IMR-90 (cell line): ENCODE results near the gene MTHFD2.

Experiments used
- CEBPB ChIP-seq: IDR thresholded peaks from 2 replicates; pipeline ENCODE4 v1.6.1; 2012; ENCODE audit warnings: low read depth, low read length, improper control_type of control experiment
- CHD1 ChIP-seq: IDR thresholded peaks from 2 replicates; pipeline ENCODE4 v1.6.1; 2012; ENCODE audit warnings: low read depth, low read length, improper control_type of control experiment
- MAZ ChIP-seq: IDR thresholded peaks from 2 replicates; pipeline ENCODE4 v1.6.1; 2012; ENCODE audit warnings: low read depth, mild to moderate bottlenecking, low read length, improper control_type of control experiment, moderate library complexity, borderline replicate concordance
- POLR2A ChIP-seq: IDR thresholded peaks from 2 replicates; pipeline ENCODE4 v1.6.1; 2012; ENCODE audit warnings: mild to moderate bottlenecking, low read depth, low read length
- RCOR1 ChIP-seq: IDR thresholded peaks from 2 replicates; pipeline ENCODE4 v1.6.1; 2012; ENCODE audit warnings: mild to moderate bottlenecking, low read length, improper control_type of control experiment; ENCODE audit not compliant: insufficient replicate concordance
- TF ChIP-seq, protein P1 (sequence below): conservative IDR thresholded peaks from 2 replicates; pipeline ENCODE4 v1.5.1; 2012; ENCODE audit warnings: mild to moderate bottlenecking, low read depth, low read length, improper control_type of control experiment
- TF ChIP-seq, protein P2 (sequence below): fragments of 150-350 bp; IDR thresholded peaks from 2 replicates; pipeline ENCODE4 v1.6.1; 2017; ENCODE audit warnings: mild to moderate bottlenecking, antibody characterized with exemption, low read length, low read depth

GRCh38 chr2:74223941-74224770 lies 25.7 kb downstream of the MTHFD2 start:
- TF ChIP-seq, protein P1, sequence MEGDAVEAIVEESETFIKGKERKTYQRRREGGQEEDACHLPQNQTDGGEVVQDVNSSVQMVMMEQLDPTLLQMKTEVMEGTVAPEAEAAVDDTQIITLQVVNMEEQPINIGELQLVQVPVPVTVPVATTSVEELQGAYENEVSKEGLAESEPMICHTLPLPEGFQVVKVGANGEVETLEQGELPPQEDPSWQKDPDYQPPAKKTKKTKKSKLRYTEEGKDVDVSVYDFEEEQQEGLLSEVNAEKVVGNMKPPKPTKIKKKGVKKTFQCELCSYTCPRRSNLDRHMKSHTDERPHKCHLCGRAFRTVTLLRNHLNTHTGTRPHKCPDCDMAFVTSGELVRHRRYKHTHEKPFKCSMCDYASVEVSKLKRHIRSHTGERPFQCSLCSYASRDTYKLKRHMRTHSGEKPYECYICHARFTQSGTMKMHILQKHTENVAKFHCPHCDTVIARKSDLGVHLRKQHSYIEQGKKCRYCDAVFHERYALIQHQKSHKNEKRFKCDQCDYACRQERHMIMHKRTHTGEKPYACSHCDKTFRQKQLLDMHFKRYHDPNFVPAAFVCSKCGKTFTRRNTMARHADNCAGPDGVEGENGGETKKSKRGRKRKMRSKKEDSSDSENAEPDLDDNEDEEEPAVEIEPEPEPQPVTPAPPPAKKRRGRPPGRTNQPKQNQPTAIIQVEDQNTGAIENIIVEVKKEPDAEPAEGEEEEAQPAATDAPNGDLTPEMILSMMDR, result no peak
- TF ChIP-seq POLR2A (no peak), CEBPB (no peak; the same call in 1 of the 2 replicates), RCOR1 (no peak), MAZ (no peak), CHD1 (no peak)
- TF ChIP-seq, protein P2, sequence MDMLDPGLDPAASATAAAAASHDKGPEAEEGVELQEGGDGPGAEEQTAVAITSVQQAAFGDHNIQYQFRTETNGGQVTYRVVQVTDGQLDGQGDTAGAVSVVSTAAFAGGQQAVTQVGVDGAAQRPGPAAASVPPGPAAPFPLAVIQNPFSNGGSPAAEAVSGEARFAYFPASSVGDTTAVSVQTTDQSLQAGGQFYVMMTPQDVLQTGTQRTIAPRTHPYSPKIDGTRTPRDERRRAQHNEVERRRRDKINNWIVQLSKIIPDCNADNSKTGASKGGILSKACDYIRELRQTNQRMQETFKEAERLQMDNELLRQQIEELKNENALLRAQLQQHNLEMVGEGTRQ, result no peak
